Epithelial cell of umbilical artery (primary cell): ENCODE results near the gene PCDHGB4. TPM values are rescaled to one million over a fixed set of nuclear protein-coding genes. Genes with fewer than 3 reads are reported as not detected.

Source experiments
- total RNA-seq: library from RNA; depleted of rRNA; stranded (reverse); fragments of >200 nt; gene quantifications from 2 replicates; pipeline ENCODE4 v1.2.3, GENCODE V29; 2014

Gene PCDHGB4
- total RNA-seq, result 4.9 and 10.1 TPM in 2 replicates

DNA sequence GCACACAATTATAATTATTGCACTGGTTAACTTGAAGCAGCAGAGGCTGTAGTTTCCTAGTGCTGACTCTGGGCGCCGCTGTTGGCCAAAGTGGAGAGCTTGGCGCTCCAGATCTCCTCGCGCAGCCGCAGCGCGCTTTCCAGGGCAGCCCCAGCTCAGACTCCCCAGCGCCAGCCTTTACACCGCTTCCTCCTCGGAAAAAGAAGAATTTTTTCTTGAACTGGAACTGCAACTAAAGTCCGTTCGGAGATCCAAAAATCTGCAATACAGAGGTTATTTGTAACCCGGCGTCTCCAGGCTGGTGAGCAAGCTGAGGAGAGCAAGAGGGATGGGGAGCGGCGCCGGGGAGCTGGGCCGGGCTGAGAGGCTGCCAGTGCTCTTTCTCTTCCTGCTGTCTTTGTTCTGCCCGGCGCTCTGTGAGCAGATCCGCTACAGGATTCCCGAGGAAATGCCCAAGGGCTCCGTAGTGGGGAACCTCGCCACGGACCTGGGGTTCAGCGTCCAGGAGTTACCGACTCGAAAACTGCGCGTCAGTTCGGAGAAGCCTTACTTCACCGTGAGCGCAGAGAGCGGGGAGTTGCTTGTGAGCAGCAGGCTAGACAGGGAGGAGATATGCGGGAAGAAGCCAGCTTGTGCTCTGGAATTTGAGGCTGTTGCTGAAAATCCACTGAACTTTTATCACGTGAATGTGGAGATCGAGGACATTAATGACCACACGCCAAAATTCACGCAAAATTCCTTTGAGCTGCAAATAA, at the start of gene PCDHGB4:
Gene PCDHGB4, plus strand, starts transcription at position 142 of the 755 bp plus-strand sequence. Its CDS starts 187 bp downstream, at position 329.

DNA sequence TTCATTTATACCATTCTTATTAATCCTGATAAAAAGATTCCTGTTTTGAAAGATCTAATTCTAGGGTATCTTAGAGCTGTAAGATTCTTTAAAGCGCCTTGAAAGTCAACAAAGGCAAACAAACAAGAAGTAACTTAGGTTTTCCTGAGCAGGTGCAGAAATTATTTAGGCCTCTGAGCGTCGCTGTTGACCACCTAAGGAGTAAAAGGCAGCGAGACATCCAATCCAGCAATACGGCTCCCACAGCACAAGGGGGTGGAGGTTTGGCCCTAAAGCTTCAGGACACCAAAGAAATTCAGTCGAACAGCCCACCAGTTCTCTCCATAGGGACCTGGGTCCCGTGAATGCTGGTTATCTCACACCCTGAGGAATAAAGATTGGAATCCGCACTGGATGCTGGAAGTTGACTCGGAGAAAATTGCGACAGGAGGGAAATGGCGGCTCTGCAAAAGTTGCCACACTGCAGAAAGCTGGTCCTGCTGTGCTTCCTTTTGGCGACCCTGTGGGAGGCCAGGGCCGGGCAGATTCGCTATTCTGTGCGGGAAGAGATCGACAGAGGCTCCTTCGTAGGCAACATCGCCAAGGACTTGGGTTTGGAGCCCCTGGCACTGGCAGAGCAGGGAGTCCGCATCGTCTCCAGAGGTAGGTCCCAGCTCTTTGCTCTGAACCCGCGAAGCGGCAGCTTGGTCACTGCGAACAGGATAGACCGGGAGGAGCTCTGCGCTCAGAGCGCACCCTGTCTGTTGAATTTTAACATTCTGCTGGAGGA, 48.8 kb upstream of the PCDHGB4 start, which contains the start of gene PCDHGA2:
Gene PCDHGA2, plus strand, starts transcription at position 223 of the 769 bp plus-strand sequence.

DNA sequence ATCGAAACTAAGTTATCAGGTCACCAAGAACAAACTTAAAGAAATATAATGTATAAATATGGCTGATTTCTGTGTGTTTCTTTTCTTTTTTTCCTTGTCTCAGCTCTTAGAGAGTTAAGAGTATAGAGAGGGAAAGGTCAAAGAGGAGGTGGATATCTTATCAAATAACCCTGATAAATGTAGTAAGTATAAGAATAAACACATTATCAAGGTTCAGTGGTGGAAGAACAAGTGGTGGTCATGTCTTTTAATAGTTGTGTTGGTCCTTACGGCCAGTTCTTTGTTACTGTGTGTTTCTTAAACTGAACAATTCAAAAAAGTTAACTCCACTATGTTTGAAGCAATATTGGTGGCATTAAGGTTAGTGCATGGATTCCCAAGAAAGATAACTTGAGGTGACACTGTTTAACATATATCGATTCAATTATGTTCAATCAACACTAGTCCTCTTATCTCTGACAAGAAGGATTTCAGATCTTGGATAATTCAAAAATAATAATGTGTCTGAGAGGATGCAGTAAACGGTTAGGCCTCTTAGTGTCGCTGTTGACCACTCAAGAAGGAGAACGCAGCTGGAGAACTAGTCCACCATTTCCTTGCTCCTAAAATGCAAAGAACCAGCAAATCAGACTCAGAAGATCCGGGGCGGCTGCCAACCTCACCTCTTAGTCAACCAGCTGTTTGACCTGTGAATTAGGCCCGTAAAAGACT, 44.1 kb upstream of the PCDHGB4 start, which contains the start of gene PCDHGA3:
Gene PCDHGA3, plus strand, starts transcription at position 588 of the 711 bp plus-strand sequence. CDS start 205 bp downstream, outside the sequence.

GRCh38 chr5:141349917-141350619, 37.4 kb upstream of the PCDHGB4 start, which contains the start of gene PCDHGB1:
PCDHGB1 (plus strand) TSS chr5:141350099; CDS start chr5:141350261, 162 bp downstream.

GRCh38 chr5:141354900-141355469, 32.5 kb upstream of the PCDHGB4 start, which contains the start of gene PCDHGA4:
PCDHGA4 (plus strand) TSS chr5:141355021; CDS start chr5:141355108, 87 bp downstream.

GRCh38 chr5:141359790-141360426, 27.6 kb upstream of the PCDHGB4 start, which contains the start of gene PCDHGB2:
PCDHGB2 (plus strand) TSS chr5:141359994; CDS start chr5:141360136, 142 bp downstream.

DNA sequence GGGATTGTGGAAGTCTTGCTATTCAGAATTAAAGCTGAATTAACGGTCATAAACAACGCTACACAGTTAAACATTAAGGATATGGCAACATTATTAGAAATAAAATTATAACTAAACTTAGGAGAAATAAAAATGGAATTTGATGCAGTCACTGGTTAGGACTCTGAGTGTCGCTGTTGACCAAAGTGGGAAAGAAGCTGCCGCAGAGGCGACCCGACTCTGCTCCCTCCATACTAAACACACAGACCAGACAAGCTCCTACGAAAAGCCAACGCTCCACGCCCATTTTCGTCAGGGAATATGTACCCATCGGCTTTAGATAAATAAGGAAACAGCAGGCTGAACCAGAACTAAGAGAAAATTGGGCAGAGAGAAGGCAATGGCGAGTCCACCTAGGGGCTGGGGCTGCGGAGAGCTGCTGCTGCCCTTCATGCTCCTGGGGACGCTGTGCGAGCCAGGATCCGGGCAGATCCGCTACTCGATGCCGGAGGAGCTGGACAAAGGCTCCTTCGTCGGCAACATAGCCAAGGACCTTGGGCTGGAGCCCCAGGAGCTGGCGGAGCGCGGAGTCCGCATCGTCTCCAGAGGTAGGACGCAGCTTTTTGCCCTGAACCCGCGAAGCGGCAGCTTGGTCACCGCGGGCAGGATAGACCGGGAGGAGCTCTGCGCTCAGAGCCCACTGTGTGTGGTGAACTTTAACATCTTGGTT, 23.4 kb upstream of the PCDHGB4 start, which contains the start of gene PCDHGA5:
Gene PCDHGA5, plus strand, starts transcription at position 211 of the 709 bp plus-strand sequence. Its CDS starts 169 bp downstream, at position 380.

GRCh38 chr5:141369994-141370848, 17.3 kb upstream of the PCDHGB4 start, which contains the start of gene PCDHGB3:
PCDHGB3 (plus strand) TSS chr5:141370242; CDS start chr5:141370395, 153 bp downstream.

DNA sequence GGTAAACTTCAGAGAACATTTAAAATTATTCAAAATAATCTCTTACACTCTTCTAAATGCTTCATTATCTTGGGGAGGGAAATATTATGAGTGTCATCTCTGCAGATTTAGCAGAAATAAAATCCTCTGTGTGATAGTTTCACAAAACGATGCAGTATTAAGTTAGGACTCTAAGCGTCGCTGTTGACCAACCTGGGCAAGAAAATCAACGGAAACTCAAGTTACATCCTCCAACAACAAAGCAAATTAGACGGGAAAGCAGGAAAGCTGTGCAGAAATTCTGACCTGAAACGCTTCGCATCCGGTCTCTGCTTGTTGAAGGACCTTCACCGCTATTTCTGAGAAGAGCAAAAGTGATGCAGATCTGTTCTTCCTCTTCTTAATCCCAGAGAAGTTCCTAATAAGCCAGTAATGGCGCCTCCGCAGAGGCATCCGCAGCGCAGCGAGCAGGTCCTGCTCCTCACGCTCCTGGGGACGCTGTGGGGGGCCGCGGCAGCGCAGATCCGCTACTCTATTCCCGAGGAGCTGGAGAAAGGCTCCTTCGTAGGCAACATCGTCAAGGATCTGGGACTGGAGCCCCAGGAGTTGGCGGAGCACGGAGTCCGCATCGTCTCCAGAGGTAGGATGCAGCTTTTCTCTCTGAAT, 13.7 kb upstream of the PCDHGB4 start, which contains the start of gene PCDHGA6:
Gene PCDHGA6, plus strand, starts transcription at position 219 of the 645 bp plus-strand sequence. Its CDS starts 193 bp downstream, at position 412.

DNA sequence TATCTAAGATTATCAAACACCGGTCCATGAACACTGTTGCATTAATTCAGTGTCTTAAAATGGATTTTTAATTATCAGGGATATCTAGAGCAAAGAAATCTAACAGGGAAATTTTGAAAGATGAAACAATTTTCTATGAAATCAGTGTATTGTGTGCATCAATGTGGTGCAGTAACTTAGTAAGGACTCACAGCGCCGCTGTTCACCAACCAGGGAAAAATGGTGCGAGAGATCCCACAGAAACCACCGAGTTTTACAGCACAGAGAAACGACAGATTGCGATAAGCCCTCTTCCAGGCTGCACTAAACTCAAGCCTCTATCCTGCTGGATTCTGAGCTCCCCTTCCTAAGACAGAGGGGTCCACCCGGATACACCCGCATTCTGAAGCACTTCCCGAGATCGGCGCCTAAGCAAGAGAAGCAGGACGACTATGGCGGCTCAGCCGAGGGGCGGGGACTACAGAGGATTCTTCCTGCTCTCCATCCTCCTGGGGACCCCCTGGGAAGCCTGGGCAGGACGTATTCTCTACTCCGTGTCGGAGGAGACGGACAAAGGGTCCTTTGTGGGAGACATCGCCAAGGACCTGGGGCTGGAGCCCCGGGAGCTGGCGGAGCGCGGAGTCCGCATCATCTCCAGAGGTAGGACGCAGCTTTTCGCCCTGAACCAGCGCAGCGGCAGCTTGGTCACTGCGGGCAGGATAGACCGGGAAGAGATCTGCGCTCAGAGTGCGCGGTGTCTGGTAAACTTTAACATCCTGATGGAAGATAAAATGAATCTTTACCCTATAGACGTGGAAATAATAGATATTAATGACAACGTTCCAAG, 4.8 kb upstream of the PCDHGB4 start, which contains the start of gene PCDHGA7:
Gene PCDHGA7, plus strand, starts transcription at position 274 of the 826 bp plus-strand sequence. Its CDS starts 158 bp downstream, at position 432.

GRCh38 chr5:141392429-141393198, 5.1 kb downstream of the PCDHGB4 start, which contains the start of gene PCDHGA8:
PCDHGA8 (plus strand) TSS chr5:141392633; CDS start chr5:141392814, 181 bp downstream.

GRCh38 chr5:141397756-141398551, 10.5 kb downstream of the PCDHGB4 start, which contains the start of gene PCDHGB5:
PCDHGB5 (plus strand) TSS chr5:141397947; CDS start chr5:141398128, 181 bp downstream.

GRCh38 chr5:141402553-141403243, 15.2 kb downstream of the PCDHGB4 start, which contains the start of gene PCDHGA9:
PCDHGA9 (plus strand) TSS chr5:141402778; CDS start chr5:141402953, 175 bp downstream.

DNA sequence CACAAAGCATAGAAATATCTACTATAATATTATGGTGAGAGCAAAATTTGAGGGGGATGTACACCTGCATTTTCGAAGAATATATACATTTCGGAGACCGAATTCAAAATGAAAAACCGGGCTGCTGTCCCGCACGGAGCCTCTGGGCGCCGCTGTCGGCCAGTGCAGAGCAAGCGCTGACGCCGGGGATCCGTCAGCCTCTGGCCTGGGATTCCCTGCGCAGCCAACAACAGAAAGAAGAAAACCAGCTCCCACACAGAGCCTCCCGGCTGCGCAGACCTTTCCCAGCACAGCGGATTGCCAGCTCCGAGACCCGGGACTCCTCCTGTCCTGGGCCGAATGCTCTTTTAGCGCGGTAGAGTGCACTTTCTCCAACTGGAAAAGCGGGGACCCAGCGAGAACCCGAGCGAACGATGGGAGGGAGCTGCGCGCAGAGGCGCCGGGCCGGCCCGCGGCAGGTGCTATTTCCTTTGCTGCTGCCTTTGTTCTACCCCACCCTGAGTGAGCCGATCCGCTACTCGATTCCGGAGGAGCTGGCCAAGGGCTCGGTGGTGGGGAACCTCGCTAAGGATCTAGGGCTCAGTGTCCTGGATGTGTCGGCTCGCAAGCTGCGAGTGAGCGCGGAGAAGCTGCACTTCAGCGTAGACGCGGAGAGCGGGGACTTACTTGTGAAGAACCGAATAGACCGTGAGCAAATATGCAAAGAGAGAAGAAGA, 20.4 kb downstream of the PCDHGB4 start, which contains the start of gene PCDHGB6:
Gene PCDHGB6, plus strand, starts transcription at position 232 of the 716 bp plus-strand sequence. Its CDS starts 182 bp downstream, at position 414.

